ENCODE results near the gene ZNF683.

DNA sequence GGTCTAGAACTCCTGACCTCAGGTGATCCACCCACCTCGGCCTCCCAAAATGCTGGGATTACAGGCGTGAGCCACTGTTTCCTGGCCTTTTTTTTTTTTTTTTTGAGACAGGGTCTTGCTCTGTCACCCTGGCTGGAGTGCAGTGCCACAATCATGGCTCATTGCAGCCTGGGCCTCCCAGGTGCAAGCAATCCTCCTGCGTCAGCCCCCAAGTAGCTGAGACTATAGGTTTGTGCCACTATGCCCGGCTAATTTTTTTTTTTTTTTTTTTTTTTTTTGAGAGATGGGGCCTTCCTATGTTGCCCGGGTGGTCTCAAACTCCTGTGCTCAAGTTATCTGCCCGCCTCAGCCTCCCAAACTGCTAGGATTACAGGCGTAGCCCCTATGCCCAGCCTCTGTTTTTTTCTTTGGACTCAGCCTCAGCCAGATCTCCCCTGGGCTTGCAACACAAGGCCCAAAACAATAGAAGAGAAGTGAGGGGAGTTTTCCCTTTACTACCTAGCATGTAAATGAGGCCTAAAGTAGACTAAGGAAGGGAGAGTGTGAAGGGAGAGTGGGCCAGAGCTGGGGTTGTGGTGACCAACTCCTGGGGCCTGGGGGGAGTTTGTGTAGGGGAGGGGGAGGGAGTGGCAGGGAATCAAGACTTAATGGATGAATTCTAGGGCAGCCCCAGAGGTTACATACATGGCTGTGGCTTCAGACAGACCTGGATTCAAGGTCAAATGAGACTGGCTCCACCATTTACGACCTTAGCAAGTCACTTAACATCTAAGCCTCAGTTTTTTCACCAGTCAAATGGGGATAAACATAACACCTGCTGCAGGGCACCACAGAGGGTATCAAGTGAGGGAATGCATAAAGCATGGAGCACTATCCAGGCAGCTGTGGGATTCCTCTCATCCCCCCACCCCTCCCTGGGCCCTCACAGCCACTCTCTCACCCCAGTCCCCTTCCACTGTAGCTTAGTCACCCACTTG lies 56.4 kb downstream of the ZNF683 start:
- TF ChIP-seq, protein P1, sequence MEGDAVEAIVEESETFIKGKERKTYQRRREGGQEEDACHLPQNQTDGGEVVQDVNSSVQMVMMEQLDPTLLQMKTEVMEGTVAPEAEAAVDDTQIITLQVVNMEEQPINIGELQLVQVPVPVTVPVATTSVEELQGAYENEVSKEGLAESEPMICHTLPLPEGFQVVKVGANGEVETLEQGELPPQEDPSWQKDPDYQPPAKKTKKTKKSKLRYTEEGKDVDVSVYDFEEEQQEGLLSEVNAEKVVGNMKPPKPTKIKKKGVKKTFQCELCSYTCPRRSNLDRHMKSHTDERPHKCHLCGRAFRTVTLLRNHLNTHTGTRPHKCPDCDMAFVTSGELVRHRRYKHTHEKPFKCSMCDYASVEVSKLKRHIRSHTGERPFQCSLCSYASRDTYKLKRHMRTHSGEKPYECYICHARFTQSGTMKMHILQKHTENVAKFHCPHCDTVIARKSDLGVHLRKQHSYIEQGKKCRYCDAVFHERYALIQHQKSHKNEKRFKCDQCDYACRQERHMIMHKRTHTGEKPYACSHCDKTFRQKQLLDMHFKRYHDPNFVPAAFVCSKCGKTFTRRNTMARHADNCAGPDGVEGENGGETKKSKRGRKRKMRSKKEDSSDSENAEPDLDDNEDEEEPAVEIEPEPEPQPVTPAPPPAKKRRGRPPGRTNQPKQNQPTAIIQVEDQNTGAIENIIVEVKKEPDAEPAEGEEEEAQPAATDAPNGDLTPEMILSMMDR (conservative IDR thresholded peaks at IDR 0.05; ENCODE audit: low read depth, low read length) = no peak
- TF ChIP-seq POLR2A (IDR thresholded peaks at IDR 0.05; ENCODE audit: low read depth, low read length) (no peak), CEBPB (IDR thresholded peaks at IDR 0.05; ENCODE audit: low read depth, low read length) (no peak), BHLHE40 (IDR thresholded peaks at IDR 0.05; ENCODE audit: low read depth, low read length) (no peak), RCOR1 (IDR thresholded peaks at IDR 0.05; ENCODE audit: insufficient replicate concordance, low read length) (no peak), FOS (IDR thresholded peaks at IDR 0.05; ENCODE audit: low read depth, low read length) (no peak), RAD21 (IDR thresholded peaks at IDR 0.05; ENCODE audit: low read length) (no peak), USF2 (IDR thresholded peaks at IDR 0.05; ENCODE audit: low read depth, low read length) (no peak), RFX5 (IDR thresholded peaks at IDR 0.05; ENCODE audit: low read depth, low read length) (no peak), MAFK (IDR thresholded peaks at IDR 0.05; ENCODE audit: low read depth, low read length) (no peak), MAZ (IDR thresholded peaks at IDR 0.05; ENCODE audit: borderline replicate concordance, low read depth, low read length) (no peak), MXI1 (IDR thresholded peaks at IDR 0.05; ENCODE audit: borderline replicate concordance, low read depth, low read length) (no peak), CHD1 (IDR thresholded peaks at IDR 0.05; ENCODE audit: low read depth, low read length) (no peak)
